AML-193 (cell line): ENCODE data around the gene KCNK16.
"Not testable (repeated sequence)": the region's sequence is repeated elsewhere in the genome, so short reads cannot be mapped to it uniquely, and the experiment has no call there.

Experiments used
- DNase-seq, 2 experiments: peaks; one replicate each; lab custom pipeline; 2025; lab: John Stamatoyannopoulos, UW

KCNK16 gene

GRCh38 chr6:39309942-39310531 lies 12.5 kb downstream of the KCNK16 start:
- DNase-seq: peak; percentile 51 to 60

- DNase-seq: no peak
Observed at GRCh38 chr6:39307462-39307861, 15.0 kb downstream of the KCNK16 start.

GRCh38 chr6:39304951-39305350 lies 17.6 kb downstream of the KCNK16 start:
- no peak for DNase-seq

GRCh38 chr6:39303425-39304153 lies 18.9 kb downstream of the KCNK16 start:
- no peak for DNase-seq

- peak; percentile 82 to 88 for DNase-seq
Observed at GRCh38 chr6:39302669-39303424, 19.7 kb downstream of the KCNK16 start.

- DNase-seq: no peak
Observed at GRCh38 chr6:39302011-39302410, 20.5 kb downstream of the KCNK16 start.

- no peak for DNase-seq
Observed at GRCh38 chr6:39301606-39302005, 20.9 kb downstream of the KCNK16 start.

GRCh38 chr6:39300739-39301138 lies 21.8 kb downstream of the KCNK16 start:
- peak; percentile 33 to 52 for DNase-seq

GRCh38 chr6:39298061-39298460 lies 24.4 kb downstream of the KCNK16 start:
- no peak for DNase-seq

- DNase-seq: no peak
Observed at GRCh38 chr6:39296745-39297640, 25.5 kb downstream of the KCNK16 start.

GRCh38 chr6:39295611-39296011 lies 26.9 kb downstream of the KCNK16 start:
- DNase-seq: no peak

GRCh38 chr6:39294899-39295298 lies 27.6 kb downstream of the KCNK16 start:
- DNase-seq: no peak

- DNase-seq: no peak
Observed at GRCh38 chr6:39294133-39294532, 28.4 kb downstream of the KCNK16 start.

- DNase-seq: no peak
Observed at GRCh38 chr6:39292637-39293036, 29.9 kb downstream of the KCNK16 start.

GRCh38 chr6:39289490-39289889 lies 33.0 kb downstream of the KCNK16 start:
- no peak for DNase-seq

- no peak for DNase-seq
Observed at GRCh38 chr6:39287601-39288000, 34.9 kb downstream of the KCNK16 start.

- DNase-seq: not testable (repeated sequence)
Observed at GRCh38 chr6:39286596-39286995, 35.9 kb downstream of the KCNK16 start.

GRCh38 chr6:39282774-39283173 lies 39.7 kb downstream of the KCNK16 start:
- no peak for DNase-seq

- no peak for DNase-seq
Observed at GRCh38 chr6:39281312-39281980, 41.1 kb downstream of the KCNK16 start.

GRCh38 chr6:39280247-39280731 lies 42.2 kb downstream of the KCNK16 start:
- no peak for DNase-seq

GRCh38 chr6:39279539-39279938 lies 43.0 kb downstream of the KCNK16 start:
- DNase-seq: no peak
